ENCODE measurements around the gene NLRX1. TPM values are rescaled to one million over a fixed set of nuclear protein-coding genes. Genes with fewer than 3 reads are reported as not detected.

The NLRX1 gene
- total RNA-seq, 1 experiment from 2014 or later, result 21.4 TPM

DNA sequence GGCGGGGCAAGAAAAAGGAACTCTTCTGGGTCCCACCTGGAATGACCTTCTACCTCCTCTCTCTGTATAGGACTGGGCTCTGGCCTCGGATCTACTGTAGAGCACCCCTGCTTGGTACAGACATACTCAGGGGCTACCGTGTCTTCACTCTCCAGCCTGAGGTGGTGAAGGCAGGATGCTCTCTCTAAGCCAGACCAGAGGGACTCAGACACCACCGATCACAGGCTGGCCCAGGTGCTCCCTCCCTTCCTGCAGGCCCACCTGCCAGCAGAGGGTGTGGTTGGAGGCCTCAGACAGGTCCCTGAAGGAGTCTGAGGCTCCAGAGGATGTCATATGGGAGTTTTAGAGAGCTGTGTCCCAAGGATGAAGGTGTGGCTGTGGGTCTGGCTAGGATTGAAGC lies 20.9 kb downstream of the NLRX1 start:
- no TSS peak for BruUV-seq (replicated peaks)
- H3K27ac ChIP-seq (ENCODE audit: low read depth, low read length), result no peak overlapping the region
- no peaks in the 10 kb centered on the region for H3K79me2 ChIP-seq (ENCODE audit: insufficient read depth, low read length)
- H3K36me3 ChIP-seq (ENCODE audit: control insufficient read depth in 1 of 2, insufficient read depth in 2 of 2, low read length in 2 of 2), result no peaks in the 10 kb centered on the region
- CTCF ChIA-PET, result interaction anchor here (2.2 kb wide), 1 partner anchor 17 kb away, joined by 5 read pairs; the partner anchor contains the start of gene CBL
- no peak overlapping the region for H3K9ac ChIP-seq (ENCODE audit: low read length)
- POLR2A ChIA-PET, result no interaction called here
- H4K20me1 ChIP-seq (ENCODE audit: insufficient read depth), result no peaks in the 10 kb centered on the region
- peaks cover 4 to 17% of the 10 kb centered on the region in 2 experiments; a peak in 3 of 4 replicates for H3K4me1 ChIP-seq (ENCODE audit: control insufficient read depth in 1 of 2, insufficient read depth in 2 of 2, low read length in 2 of 2)
- no peak overlapping the region for H3K4me3 ChIP-seq (replicated peaks in 1 of 2; ENCODE audit: low read depth in 1 of 2, low read length in 2 of 2)
- RAD21 ChIA-PET (ENCODE audit: low non-redundant PET in 1 of 2, low total read pairs in 2 of 2, uncharacterized antibody in 2 of 2, unreplicated experiment in 2 of 2), result no interaction called here
- intact Hi-C loops (cut with micrococcal nuclease), result no loop called here
- 0 out of 2 replicates have a peak overlapping the region, but pooled peaks have one; percentile 5 for H3K4me2 ChIP-seq (ENCODE audit: low read length)
- H3K9me2 ChIP-seq (ENCODE audit: insufficient read depth), result no peaks in the 10 kb centered on the region
- no peaks in the 10 kb centered on the region for H3K9me3 ChIP-seq (ENCODE audit: control insufficient read depth in 1 of 2, insufficient read depth in 1 of 2, low read depth in 1 of 2, low read length in 2 of 2)
- TF ChIP-seq ZNF274 (IDR thresholded peaks at IDR 0.05; ENCODE audit: low read depth, low read length) (no peak), SIN3A (IDR thresholded peaks at IDR 0.05; ENCODE audit: low read depth) (no peak), EZH2 (IDR thresholded peaks at IDR 0.05) (no peak), FOSL1 (IDR thresholded peaks at IDR 0.05; ENCODE audit: low read depth) (no peak), SRF (IDR thresholded peaks at IDR 0.05; ENCODE audit: low read depth) (no peak), POLR2AphosphoS5 (IDR thresholded peaks at IDR 0.05; ENCODE audit: low read depth, low read length) (no peak), ELF1 (IDR thresholded peaks at IDR 0.05; ENCODE audit: borderline replicate concordance, low read depth) (no peak)
- TF ChIP-seq, protein P1, sequence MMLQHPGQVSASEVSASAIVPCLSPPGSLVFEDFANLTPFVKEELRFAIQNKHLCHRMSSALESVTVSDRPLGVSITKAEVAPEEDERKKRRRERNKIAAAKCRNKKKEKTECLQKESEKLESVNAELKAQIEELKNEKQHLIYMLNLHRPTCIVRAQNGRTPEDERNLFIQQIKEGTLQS (IDR thresholded peaks at IDR 0.05), result no peak
- ATAC-seq, result peak; percentile 37
- no peak overlapping the region for H2AFZ ChIP-seq (ENCODE audit: low read depth, low read length, poor library complexity, severe bottlenecking)
- DNase-seq (ENCODE audit: low read depth, low spot score), result no peak
- no peaks in the 10 kb centered on the region for H3K27me3 ChIP-seq (ENCODE audit: insufficient read depth, low read length)

GRCh38 chr11:119190531-119190930 lies 22.0 kb downstream of the NLRX1 start:
- no TSS peak for BruUV-seq (replicated peaks)

More at GRCh38 chr11:119190531-119190930, 22.0 kb downstream of the NLRX1 start:
- Histone ChIP-seq H3K4me3 (replicated peaks in 1 of 2; ENCODE audit: low read depth in 1 of 2, low read length in 2 of 2) (no peak overlapping the region), H2AFZ (ENCODE audit: low read depth, low read length, poor library complexity, severe bottlenecking) (no peak overlapping the region), H4K20me1 (ENCODE audit: insufficient read depth) (no peaks in the 10 kb centered on the region), H3K9me3 (ENCODE audit: control insufficient read depth in 1 of 2, insufficient read depth in 1 of 2, low read depth in 1 of 2, low read length in 2 of 2) (no peaks in the 10 kb centered on the region), H3K79me2 (ENCODE audit: insufficient read depth, low read length) (no peaks in the 10 kb centered on the region), H3K27me3 (ENCODE audit: insufficient read depth, low read length) (no peaks in the 10 kb centered on the region), H3K4me1 (ENCODE audit: control insufficient read depth in 1 of 2, insufficient read depth in 2 of 2, low read length in 2 of 2) (peaks cover 7 to 20% of the 10 kb centered on the region in 2 experiments), H3K4me2 (ENCODE audit: low read length) (no peak overlapping the region), H3K9ac (ENCODE audit: low read length) (no peak overlapping the region), H3K36me3 (ENCODE audit: control insufficient read depth in 1 of 2, insufficient read depth in 2 of 2, low read length in 2 of 2) (no peaks in the 10 kb centered on the region), H3K27ac (ENCODE audit: low read depth, low read length) (no peak overlapping the region), H3K9me2 (ENCODE audit: insufficient read depth) (no peaks in the 10 kb centered on the region)
- no peak for DNase-seq (ENCODE audit: low read depth, low spot score)
- ChIA-PET POLR2A (no interaction called here), RAD21 (ENCODE audit: low non-redundant PET in 1 of 2, low total read pairs in 2 of 2, uncharacterized antibody in 2 of 2, unreplicated experiment in 2 of 2) (no interaction called here), CTCF (interaction anchor here (2.2 kb wide), 1 partner anchor 16 kb away, joined by 5 read pairs; the partner anchor contains the start of gene CBL)
- intact Hi-C loops (cut with micrococcal nuclease), result no loop called here
- TF ChIP-seq RAD21 (IDR thresholded peaks at IDR 0.05; ENCODE audit: low read depth) (no peak), JUND (IDR thresholded peaks at IDR 0.05) (no peak), REST (IDR thresholded peaks at IDR 0.05; ENCODE audit: low read depth) (no peak)
- no peak for ATAC-seq

Measured in HCT116 (cell line).